MCF 10A (cell line): Measurements from ENCODE around the gene COG5. TPM values are rescaled to one million over a fixed set of nuclear protein-coding genes. Genes with fewer than 3 reads are reported as not detected.

ENCODE experiments used
- BruUV-seq: library from RNA; stranded (reverse); fragments of 400-500 nt; replicated peaks from 2 replicates; lab custom pipeline; 2021; lab: Mats Ljungman, UMichigan
- CTCF ChIA-PET: fragments of 300-600 bp; sonication (Branson Sonifier 250); formaldehyde crosslinking; extraction: SDS; loops from one replicate; lab custom pipeline; 2021; ENCODE audit warnings: antibody characterized with exemption, inconsistent platforms; lab: Yijun Ruan, JAX
- POLR2A ChIA-PET: fragments of 300-600, 350-650 bp; sonication (Branson Sonifier 250); formaldehyde crosslinking; extraction: SDS; loops from one replicate; lab custom pipeline; 2020; ENCODE audit warnings: antibody characterized with exemption, inconsistent platforms; lab: Yijun Ruan, JAX
- DNase-seq: peaks from one replicate; pipeline ENCODE4 v3.0.0-alpha.2; 2018; ENCODE audit not compliant: unreplicated experiment
- H3K27ac Mint-ChIP-seq: one replicate; pipeline ENCODE4 v1.8.0; 2022; ENCODE audit warnings: mild to moderate bottlenecking, low read depth, mixed read lengths; ENCODE audit not compliant: unreplicated experiment
- H3K27me3 Mint-ChIP-seq: one replicate; pipeline ENCODE4 v1.8.0; 2022; ENCODE audit warnings: mixed read lengths; ENCODE audit not compliant: insufficient read depth, unreplicated experiment
- H3K36me3 Mint-ChIP-seq: one replicate; pipeline ENCODE4 v1.8.0; 2022; ENCODE audit warnings: mild to moderate bottlenecking, moderate library complexity, mixed read lengths; ENCODE audit not compliant: insufficient read depth, unreplicated experiment
- H3K4me1 Mint-ChIP-seq: one replicate; pipeline ENCODE4 v1.8.0; 2022; ENCODE audit warnings: mixed read lengths; ENCODE audit not compliant: insufficient read depth, unreplicated experiment
- H3K4me3 Mint-ChIP-seq: one replicate; pipeline ENCODE4 v1.8.0; 2022; ENCODE audit warnings: mild to moderate bottlenecking, moderate library complexity, mixed read lengths; ENCODE audit not compliant: unreplicated experiment
- H3K9me3 Mint-ChIP-seq: one replicate; pipeline ENCODE4 v1.8.0; 2022; ENCODE audit warnings: mixed read lengths; ENCODE audit not compliant: unreplicated experiment
- CTCF ChIP-seq: fragments of 200-600 bp; IDR thresholded peaks from one replicate; pipeline ENCODE4 v1.8.0; 2022; ENCODE audit warnings: antibody characterized with exemption, mild to moderate bottlenecking; ENCODE audit not compliant: unreplicated experiment
- intact Hi-C: fragments of 100-400 bp; cut with micrococcal nuclease; formaldehyde crosslinking; loops from 2 replicates; pipeline ENCODE4 v1.14.1; 2022
- total RNA-seq: library from RNA; stranded (reverse); gene quantifications from 2 replicates; pipeline ENCODE4 v1.2.3, GENCODE V29; 2022

COG5 gene
- total RNA-seq, 1 experiment from 2014 or later: 40.3 TPM

GRCh38 chr7:107312418-107312817 lies 251.3 kb downstream of the COG5 start:
- intact Hi-C loops: no loop called here
- POLR2A ChIA-PET: no interaction called here
- H3K9me3 Mint-ChIP-seq: no peaks in the 10 kb centered on the region

GRCh38 chr7:107309296-107309695 lies 254.4 kb downstream of the COG5 start:
- no peak overlapping the region for H3K4me3 Mint-ChIP-seq
- intact Hi-C loops: no loop called here

More at GRCh38 chr7:107312418-107312817, 251.3 kb downstream of the COG5 start:
- H3K4me3 Mint-ChIP-seq: no peak overlapping the region
- no peak for DNase-seq
- BruUV-seq: no TSS peak
- TF ChIP-seq CTCF: no peak
- CTCF ChIA-PET: no interaction called here
- H3K36me3 Mint-ChIP-seq: peaks cover 6% of the 10 kb centered on the region
- H3K27me3 Mint-ChIP-seq: no peaks in the 10 kb centered on the region
- no peaks in the 10 kb centered on the region for H3K4me1 Mint-ChIP-seq
- H3K27ac Mint-ChIP-seq: no peak overlapping the region

GRCh38 chr7:107304636-107305035 lies 259.1 kb downstream of the COG5 start:
- ChIA-PET CTCF (no interaction called here), POLR2A (no interaction called here)
- H3K36me3 Mint-ChIP-seq: no peaks in the 10 kb centered on the region
- TF ChIP-seq CTCF: no peak
- H3K27me3 Mint-ChIP-seq: no peaks in the 10 kb centered on the region
- H3K4me3 Mint-ChIP-seq: no peak overlapping the region
- H3K4me1 Mint-ChIP-seq: no peaks in the 10 kb centered on the region
- intact Hi-C loops: no loop called here
- BruUV-seq: no TSS peak
- no peak for DNase-seq
- no peak overlapping the region for H3K27ac Mint-ChIP-seq
- H3K9me3 Mint-ChIP-seq: no peaks in the 10 kb centered on the region

More at GRCh38 chr7:107309296-107309695, 254.4 kb downstream of the COG5 start:
- POLR2A ChIA-PET: no interaction called here
- CTCF ChIA-PET: interaction anchor here (0.5 to 0.6 kb wide), 3 partner anchors 256 to 1348 kb away, joined by 3 read pairs; no protein-coding TSS in a partner anchor
- Mint-ChIP-seq H3K4me1 (no peaks in the 10 kb centered on the region), H3K36me3 (no peaks in the 10 kb centered on the region), H3K9me3 (no peaks in the 10 kb centered on the region), H3K27me3 (no peaks in the 10 kb centered on the region), H3K27ac (no peak overlapping the region)
- no peak for DNase-seq
- no TSS peak for BruUV-seq
- no peak for TF ChIP-seq CTCF

DNA sequence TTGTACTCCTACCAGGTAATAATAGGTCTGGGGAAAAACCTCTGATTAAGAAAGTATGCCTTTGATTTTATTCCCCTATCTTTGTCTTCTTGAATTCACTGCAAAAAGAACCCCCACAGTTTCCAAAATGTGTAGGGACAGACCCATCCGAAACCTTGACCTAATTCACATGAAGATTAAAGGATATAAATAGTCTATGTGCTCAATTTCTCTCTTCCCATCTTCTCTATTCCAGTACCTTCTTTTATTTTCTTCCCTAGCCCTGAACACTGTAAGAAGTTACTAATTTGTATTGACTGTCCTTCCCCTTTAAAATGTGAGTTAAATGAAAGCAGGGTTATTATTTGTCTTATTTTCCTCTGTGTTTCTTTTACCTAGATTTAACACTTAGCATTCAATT lies 259.7 kb downstream of the COG5 start:
- intact Hi-C loops: no loop called here
- no TSS peak for BruUV-seq
- no peaks in the 10 kb centered on the region for H3K9me3 Mint-ChIP-seq
- no peak for DNase-seq
- no peak overlapping the region for H3K27ac Mint-ChIP-seq
- POLR2A ChIA-PET: no interaction called here
- no peaks in the 10 kb centered on the region for H3K4me1 Mint-ChIP-seq
- TF ChIP-seq CTCF: no peak
- H3K36me3 Mint-ChIP-seq: no peaks in the 10 kb centered on the region
- no peak overlapping the region for H3K4me3 Mint-ChIP-seq
- H3K27me3 Mint-ChIP-seq: no peaks in the 10 kb centered on the region
- CTCF ChIA-PET: no interaction called here
